IMR-90 (cell line): ENCODE results near the gene MCF2L.

Experiments
- BHLHE40 ChIP-seq: fragments of 150-350 bp; IDR thresholded peaks from 2 replicates; pipeline ENCODE4 v1.6.1; 2016; ENCODE audit warnings: mild to moderate bottlenecking, low read depth, low read length
- CEBPB ChIP-seq: IDR thresholded peaks from 2 replicates; pipeline ENCODE4 v1.6.1; 2012; ENCODE audit warnings: low read depth, low read length, improper control_type of control experiment
- CTCF ChIP-seq: conservative IDR thresholded peaks from 2 replicates; pipeline ENCODE4 v1.5.1; 2012; ENCODE audit warnings: mild to moderate bottlenecking, low read depth, low read length, improper control_type of control experiment
- ELK1 ChIP-seq: fragments of 150-350 bp; IDR thresholded peaks from 2 replicates; pipeline ENCODE4 v1.6.1; 2016; ENCODE audit warnings: low read depth, mild to moderate bottlenecking, low read length, moderate library complexity, borderline replicate concordance
- FOS ChIP-seq: fragments of 150-350 bp; IDR thresholded peaks from 2 replicates; pipeline ENCODE4 v1.6.1; 2016; ENCODE audit warnings: low read depth, low read length
- MAFK ChIP-seq: IDR thresholded peaks from 2 replicates; pipeline ENCODE4 v1.6.1; 2012; ENCODE audit warnings: low read depth, low read length, improper control_type of control experiment
- MAZ ChIP-seq: IDR thresholded peaks from 2 replicates; pipeline ENCODE4 v1.6.1; 2012; ENCODE audit warnings: low read depth, mild to moderate bottlenecking, low read length, improper control_type of control experiment, moderate library complexity, borderline replicate concordance
- MXI1 ChIP-seq: IDR thresholded peaks from 2 replicates; pipeline ENCODE4 v1.6.1; 2012; ENCODE audit warnings: low read depth, mild to moderate bottlenecking, low read length, moderate library complexity, borderline replicate concordance
- POLR2A ChIP-seq: IDR thresholded peaks from 2 replicates; pipeline ENCODE4 v1.6.1; 2012; ENCODE audit warnings: mild to moderate bottlenecking, low read depth, low read length
- RAD21 ChIP-seq: IDR thresholded peaks from 2 replicates; pipeline ENCODE4 v1.6.1; 2012; ENCODE audit warnings: low read length, improper control_type of control experiment
- RCOR1 ChIP-seq: IDR thresholded peaks from 2 replicates; pipeline ENCODE4 v1.6.1; 2012; ENCODE audit warnings: mild to moderate bottlenecking, low read length, improper control_type of control experiment; ENCODE audit not compliant: insufficient replicate concordance
- RFX5 ChIP-seq: IDR thresholded peaks from 2 replicates; pipeline ENCODE4 v1.8.0; 2012; ENCODE audit warnings: low read depth, mild to moderate bottlenecking, low read length, moderate library complexity
- SMC3 ChIP-seq: fragments of 150-350 bp; IDR thresholded peaks from 2 replicates; pipeline ENCODE4 v1.6.1; 2016; ENCODE audit warnings: low read depth, mild to moderate bottlenecking, antibody characterized with exemption, low read length, moderate library complexity
- USF2 ChIP-seq: fragments of 150-350 bp; IDR thresholded peaks from 2 replicates; pipeline ENCODE4 v1.6.1; 2017; ENCODE audit warnings: mild to moderate bottlenecking, antibody characterized with exemption, low read length, low read depth

- TF ChIP-seq MAFK, result no peak
- no peak for TF ChIP-seq CTCF
- no peak for TF ChIP-seq POLR2A
- no peak for TF ChIP-seq MAZ
- TF ChIP-seq SMC3, result no peak
- no peak for TF ChIP-seq RAD21
- no peak for TF ChIP-seq USF2
- TF ChIP-seq CEBPB, result no peak
- TF ChIP-seq RFX5, result no peak
- no peak for TF ChIP-seq ELK1
- TF ChIP-seq MXI1, result no peak
- no peak for TF ChIP-seq RCOR1
- no peak for TF ChIP-seq FOS
- TF ChIP-seq BHLHE40, result no peak
These were observed 7.3 kb upstream of the MCF2L start for GRCh38 chr13:112961457-112962369.
